Endothelial cell of umbilical vein (primary cell): ENCODE results near the gene EOGT. TPM values are rescaled to one million over a fixed set of nuclear protein-coding genes. Genes with fewer than 3 reads are reported as not detected.

Source experiments
- BruUV-seq: library from RNA; stranded (reverse); fragments of 400-500 nt; replicated peaks from 2 replicates; lab custom pipeline; 2021; lab: Mats Ljungman, UMichigan
- CTCF ChIA-PET: fragments of 300-600, 350-600 bp; sonication (Branson Sonifier 250); formaldehyde crosslinking; loops from one replicate; lab custom pipeline; 2021; ENCODE audit warnings: antibody characterized with exemption, inconsistent platforms; lab: Charles Lee
- POLR2A ChIA-PET: fragments of 300-600, 350-600 bp; sonication (Branson Sonifier 250); formaldehyde crosslinking; loops from one replicate; lab custom pipeline; 2021; ENCODE audit warnings: antibody characterized with exemption, inconsistent platforms; lab: Charles Lee
- DNase-seq: peaks from one replicate; pipeline ENCODE4 v3.0.0-alpha.2; 2011; ENCODE audit warnings: low read depth, low spot score
- FAIRE-seq: peaks from 2 replicates; lab custom pipeline; 2011; peaks lifted over from hg19 to GRCh38; lab: Jason Lieb, UNC
- H2AFZ ChIP-seq: 2 replicates; pipeline ENCODE4 v1.6.0; 2012; ENCODE audit warnings: low read depth, low read length, control low read depth, inconsistent platforms
- H3K27ac ChIP-seq: 2 replicates; pipeline ENCODE4 v1.5.1; 2011; ENCODE audit warnings: low read depth, mild to moderate bottlenecking, control low read depth, low read length, moderate library complexity; ENCODE audit not compliant: insufficient read depth
- H3K27me3 ChIP-seq, 2 experiments: 2 replicates each; pipeline versions ENCODE4 v1.6.0 to v1.6.1; 2011; ENCODE audit warnings: low read length in 2 of 2, mixed read lengths in 1 of 2; ENCODE audit not compliant: control insufficient read depth in 2 of 2, insufficient read depth in 2 of 2
- H3K36me3 ChIP-seq, 2 experiments: 2 replicates in 1 of 2; 3 replicates in 1 of 2; pipeline ENCODE4 v1.5.1; 2011; ENCODE audit warnings: low read length in 2 of 2, mild to moderate bottlenecking in 1 of 2, moderate library complexity in 1 of 2; ENCODE audit not compliant: control insufficient read depth in 2 of 2, insufficient read depth in 2 of 2; ENCODE audit errors: extremely low read depth in 1 of 2
- H3K4me1 ChIP-seq: 3 replicates; pipeline ENCODE4 v1.5.1; 2011; ENCODE audit warnings: mild to moderate bottlenecking, low read length; ENCODE audit not compliant: control insufficient read depth, insufficient read depth; ENCODE audit errors: extremely low read depth
- H3K4me2 ChIP-seq: 2 replicates; pipeline ENCODE4 v1.6.1; 2011; ENCODE audit warnings: low read length, control low read depth, mixed read lengths; ENCODE audit not compliant: insufficient read depth
- H3K4me3 ChIP-seq, 3 experiments: fragments of 200-600 bp in 1 of 3; sonication (generic), shearing (Covaris generic) in 1 of 3; replicated peaks in 1 of 3; 2 replicates each; pipeline ENCODE4 v1.5.1; 2011 to 2016; ENCODE audit warnings: control low read depth in 3 of 3, low read length in 3 of 3, mild to moderate bottlenecking in 2 of 3, inconsistent platforms in 1 of 3, low read depth in 1 of 3, moderate library complexity in 1 of 3; ENCODE audit not compliant: insufficient read depth in 1 of 3
- H3K79me2 ChIP-seq: 2 replicates; pipeline ENCODE4 v1.6.0; 2012; ENCODE audit warnings: low read length, inconsistent platforms; ENCODE audit not compliant: control insufficient read depth, insufficient read depth
- H3K9ac ChIP-seq: replicated peaks from 2 replicates; pipeline ENCODE3; 2011; ENCODE audit warnings: low read length, control low read depth; ENCODE audit not compliant: insufficient read depth; ENCODE audit errors: extremely low read depth
- H3K9me1 ChIP-seq: replicated peaks from 3 replicates; pipeline ENCODE4 v1.6.0; 2011; ENCODE audit warnings: mild to moderate bottlenecking, low read length; ENCODE audit not compliant: control insufficient read depth, insufficient read depth; ENCODE audit errors: extremely low read depth
- H3K9me3 ChIP-seq: replicated peaks from 2 replicates; pipeline ENCODE4 v1.5.1; 2012; ENCODE audit warnings: low read length, inconsistent platforms; ENCODE audit not compliant: control insufficient read depth, insufficient read depth
- H4K20me1 ChIP-seq: replicated peaks from 2 replicates; pipeline ENCODE3; 2011; ENCODE audit warnings: mild to moderate bottlenecking, low read length; ENCODE audit not compliant: control insufficient read depth, insufficient read depth; ENCODE audit errors: extremely low read depth
- EZH2 ChIP-seq: IDR thresholded peaks from 2 replicates; pipeline ENCODE4 v1.6.1; 2012; ENCODE audit warnings: borderline replicate concordance, low read depth, mild to moderate bottlenecking, moderate library complexity, low read length, inconsistent platforms; ENCODE audit not compliant: severe bottlenecking
- FOS ChIP-seq: IDR thresholded peaks from 2 replicates; pipeline ENCODE4 v1.6.1; 2011; ENCODE audit warnings: mild to moderate bottlenecking, low read length, moderate library complexity, borderline replicate concordance; ENCODE audit not compliant: insufficient read depth
- GATA2 ChIP-seq: IDR thresholded peaks from 2 replicates; pipeline ENCODE4 v1.7.0; 2011; ENCODE audit warnings: low read depth, mild to moderate bottlenecking, moderate library complexity, mixed read lengths, low read length; ENCODE audit not compliant: insufficient read length, insufficient read depth
- JUN ChIP-seq: IDR thresholded peaks from 2 replicates; pipeline ENCODE4 v1.6.1; 2011; ENCODE audit warnings: borderline replicate concordance, low read depth; ENCODE audit not compliant: insufficient read length, insufficient read depth
- MYC ChIP-seq: IDR thresholded peaks from one replicate; pipeline ENCODE4 v1.6.1; 2011; ENCODE audit warnings: mild to moderate bottlenecking, low read depth, low read length
- POLR2A ChIP-seq: IDR thresholded peaks from 2 replicates; pipeline ENCODE4 v1.6.1; 2012; ENCODE audit warnings: low read depth, mild to moderate bottlenecking, control low read depth, low read length
- POLR2AphosphoS5 ChIP-seq: IDR thresholded peaks from 2 replicates; pipeline ENCODE4 v1.6.1; 2012; ENCODE audit warnings: low read depth, mild to moderate bottlenecking, control low read depth, low read length, moderate library complexity; ENCODE audit not compliant: insufficient read depth
- dilution Hi-C: fragments of 300-500 bp; cut with MboI; formaldehyde crosslinking; loops from one replicate; pipeline ENCODE4 v1.15.0; 2019; ENCODE audit warnings: low sequenced_read_pairs; ENCODE audit not compliant: extremely low pct_ligation_motif_present
- intact Hi-C: fragments of 100-400 bp; cut with micrococcal nuclease; formaldehyde crosslinking; loops from one replicate; pipeline ENCODE4 v1.10.0; 2022
- microRNA counts: library from miRNA; unstranded; fragments of <30 nt; microRNA quantifications from one replicate; lab custom pipeline; 2016
- microRNA-seq: library from miRNA; unstranded; fragments of <30 nt; microRNA quantifications from one replicate; pipeline ENCODE4 v1.2.0, GENCODE V29; 2021; ENCODE audit warnings: borderline number of aligned reads, borderline replicate concordance
- polyA plus RNA-seq, 4 experiments: library from polyadenylated mRNA; depleted of rRNA in 3 of 4; stranded (reverse) in 3 of 4; unstranded in 1 of 4; fragments of >200 nt; gene quantifications; 2 replicates each; pipeline versions ENCODE4 v1.2.1 to v1.2.3, GENCODE V29; 2011 to 2012; ENCODE audit warnings: missing spikeins in 1 of 4
- small RNA-seq: library from RNA; depleted of rRNA; stranded (forward); fragments of <200 nt; gene quantifications from one replicate; pipeline ENCODE3, GENCODE V24; 2012; ENCODE audit warnings: low replicate concordance, low read depth; ENCODE audit not compliant: insufficient read depth, insufficient read length
- total RNA-seq: library from RNA; stranded (reverse); gene quantifications from 2 replicates; pipeline ENCODE4 v1.2.3, GENCODE V29; 2021
- TF ChIP-seq, protein P1 (sequence below): IDR thresholded peaks from 2 replicates; pipeline ENCODE4 v1.6.1; 2011; ENCODE audit not compliant: insufficient read depth, insufficient read length
- TF ChIP-seq, protein P2 (sequence below), 2 donors: IDR thresholded peaks; 1 replicate in 1 of 2; 2 replicates in 1 of 2; pipeline ENCODE4 v1.5.1; 2011; ENCODE audit warnings: low read length in 2 of 2, mild to moderate bottlenecking in 2 of 2, moderate library complexity in 2 of 2, control low read depth in 1 of 2, inconsistent platforms in 1 of 2, low read depth in 1 of 2; ENCODE audit not compliant: insufficient read depth in 1 of 2; ENCODE audit errors: extremely low read depth in 1 of 2

EOGT gene
- total and polyA plus RNA-seq, 2 donors (not counting 3 experiments of a cell fraction or from before 2014, with no cell fraction given): 35.6 to 99.4 TPM

DNA sequence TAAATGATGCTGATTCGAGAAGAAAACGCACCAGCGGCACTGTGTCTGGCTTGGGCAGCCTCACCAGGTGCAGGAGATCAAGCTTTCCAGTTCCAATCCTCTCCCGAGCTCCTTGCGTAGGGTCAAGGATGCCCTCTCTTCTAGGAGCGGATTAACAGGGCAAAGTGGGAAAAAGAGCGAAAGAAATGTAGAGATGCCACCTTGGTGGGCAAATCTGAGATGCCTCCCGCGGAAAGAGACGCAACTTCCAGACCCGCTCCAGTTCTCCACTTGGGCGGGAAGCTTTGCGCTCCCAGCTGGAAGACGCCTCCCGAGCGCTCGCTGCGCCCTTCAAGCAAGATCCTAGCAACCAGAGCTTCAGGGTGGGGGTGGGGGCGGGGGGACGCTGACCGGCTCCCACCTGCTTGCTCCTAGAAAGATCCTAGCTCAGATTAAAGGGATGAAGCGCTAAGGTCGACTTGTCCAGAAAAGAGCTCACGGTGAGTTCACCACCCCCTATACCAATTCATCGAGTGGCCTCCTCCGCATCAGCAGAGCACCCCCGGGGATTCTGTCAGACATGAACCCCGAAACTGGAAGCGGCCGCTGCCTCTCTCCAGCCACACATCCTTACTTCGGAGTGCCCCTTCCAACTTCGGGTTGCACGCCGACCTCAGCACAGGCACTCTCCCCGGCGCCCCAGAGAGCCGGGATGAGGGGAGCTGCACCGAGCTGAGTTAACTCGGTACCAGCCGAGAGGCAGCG lies 81.9 kb downstream of the EOGT start:
- ChIA-PET CTCF (interaction anchor here (1.2 to 1.4 kb wide), 2 partner anchors 10 to 38 kb away, joined by 3 to 4 read pairs; no protein-coding TSS in a partner anchor), POLR2A (no interaction called here)
- H3K9me1 ChIP-seq: no peaks in the 10 kb centered on the region
- no peaks in the 10 kb centered on the region for H3K9me3 ChIP-seq
- no peak overlapping the region for H3K27ac ChIP-seq
- no peaks in the 10 kb centered on the region for H4K20me1 ChIP-seq
- H3K4me2 ChIP-seq: no peak overlapping the region
- H3K36me3 ChIP-seq: no peaks in the 10 kb centered on the region
- peaks cover 44 to 54% of the 10 kb centered on the region in 2 experiments for H3K27me3 ChIP-seq
- dilution Hi-C loops: no loop called here
- TF ChIP-seq EZH2 (no peak), POLR2A (no peak), FOS (no peak), JUN (no peak), GATA2 (no peak), MYC (no peak), POLR2AphosphoS5 (no peak)
- TF ChIP-seq, protein P1, sequence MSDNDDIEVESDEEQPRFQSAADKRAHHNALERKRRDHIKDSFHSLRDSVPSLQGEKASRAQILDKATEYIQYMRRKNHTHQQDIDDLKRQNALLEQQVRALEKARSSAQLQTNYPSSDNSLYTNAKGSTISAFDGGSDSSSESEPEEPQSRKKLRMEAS: no peak
- TF ChIP-seq, protein P2, sequence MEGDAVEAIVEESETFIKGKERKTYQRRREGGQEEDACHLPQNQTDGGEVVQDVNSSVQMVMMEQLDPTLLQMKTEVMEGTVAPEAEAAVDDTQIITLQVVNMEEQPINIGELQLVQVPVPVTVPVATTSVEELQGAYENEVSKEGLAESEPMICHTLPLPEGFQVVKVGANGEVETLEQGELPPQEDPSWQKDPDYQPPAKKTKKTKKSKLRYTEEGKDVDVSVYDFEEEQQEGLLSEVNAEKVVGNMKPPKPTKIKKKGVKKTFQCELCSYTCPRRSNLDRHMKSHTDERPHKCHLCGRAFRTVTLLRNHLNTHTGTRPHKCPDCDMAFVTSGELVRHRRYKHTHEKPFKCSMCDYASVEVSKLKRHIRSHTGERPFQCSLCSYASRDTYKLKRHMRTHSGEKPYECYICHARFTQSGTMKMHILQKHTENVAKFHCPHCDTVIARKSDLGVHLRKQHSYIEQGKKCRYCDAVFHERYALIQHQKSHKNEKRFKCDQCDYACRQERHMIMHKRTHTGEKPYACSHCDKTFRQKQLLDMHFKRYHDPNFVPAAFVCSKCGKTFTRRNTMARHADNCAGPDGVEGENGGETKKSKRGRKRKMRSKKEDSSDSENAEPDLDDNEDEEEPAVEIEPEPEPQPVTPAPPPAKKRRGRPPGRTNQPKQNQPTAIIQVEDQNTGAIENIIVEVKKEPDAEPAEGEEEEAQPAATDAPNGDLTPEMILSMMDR (IDR thresholded peaks at IDR 0.05; ENCODE audit: extremely low read depth in 1 of 2, insufficient read depth in 1 of 2, low read depth in 1 of 2, low read length in 2 of 2): no peak
- H3K4me1 ChIP-seq: no peaks in the 10 kb centered on the region
- DNase-seq: no peak
- H3K4me3 ChIP-seq: no peak overlapping the region
- no TSS peak for BruUV-seq
- H2AFZ ChIP-seq: no peak overlapping the region
- H3K9ac ChIP-seq: no peak overlapping the region
- no peak for FAIRE-seq
- no peaks in the 10 kb centered on the region for H3K79me2 ChIP-seq
- intact Hi-C loops: no loop called here

MicroRNA genes within 50 kb of the gene (microRNA counts, 767-probe panel; counts per million panel counts)
- 723 counts per million, percentile 96 among the panel's probes with 10 or more counts for microRNA hsa-miR-3136-5p (lab: Ali Mortazavi, UCI)

Small RNAs within 50 kb of the gene (microRNA-seq; reads per million reads assigned to microRNA genes)
- 3.8 reads per million, percentile 3 among the genes with 10 or more reads in this experiment for gene MIR3136

Small RNAs within 50 kb of the gene (small RNA-seq; reads per million reads assigned to genes)
- gene MIR3136: not detected

Other genes with a start within 250 kb of the EOGT start
- gene TAFA4, start 81.1 kb downstream of the EOGT start, total RNA-seq: not detected in 2 replicates
- gene TAFA4, start 81.1 kb downstream of the EOGT start, polyA plus RNA-seq: 0.06 TPM in 1 of 2 replicates, not detected in the other
- gene TMF1, start 38.6 kb upstream of the EOGT start, total RNA-seq: 32.3 and 32.7 TPM in 2 replicates
- gene TMF1, start 38.6 kb upstream of the EOGT start, polyA plus RNA-seq: 2.5 and 3.7 TPM in 2 replicates
- gene UBA3, start 66.7 kb upstream of the EOGT start, total RNA-seq: 81.6 and 84.6 TPM in 2 replicates
- gene UBA3, start 66.7 kb upstream of the EOGT start, polyA plus RNA-seq: 30.9 and 39.4 TPM in 2 replicates
- 111 and 116 TPM in 2 replicates for gene ARL6IP5, start 71.3 kb upstream of the EOGT start, total RNA-seq
- 96.9 and 129 TPM in 2 replicates for gene ARL6IP5, start 71.3 kb upstream of the EOGT start, polyA plus RNA-seq
- gene LMOD3, start 108.9 kb upstream of the EOGT start, total RNA-seq: not detected in 2 replicates
- not detected in 2 replicates for gene LMOD3, start 108.9 kb upstream of the EOGT start, polyA plus RNA-seq